Endothelial cell of umbilical vein (primary cell): ENCODE results near the gene RIMBP2. TPM values are rescaled to one million over a fixed set of nuclear protein-coding genes. Genes with fewer than 3 reads are reported as not detected.

ENCODE experiments used
- BruUV-seq: library from RNA; stranded (reverse); fragments of 400-500 nt; replicated peaks from 2 replicates; lab custom pipeline; 2021; lab: Mats Ljungman, UMichigan
- CTCF ChIA-PET: fragments of 300-600, 350-600 bp; sonication (Branson Sonifier 250); formaldehyde crosslinking; loops from one replicate; lab custom pipeline; 2021; ENCODE audit warnings: antibody characterized with exemption, inconsistent platforms; lab: Charles Lee
- POLR2A ChIA-PET: fragments of 300-600, 350-600 bp; sonication (Branson Sonifier 250); formaldehyde crosslinking; loops from one replicate; lab custom pipeline; 2021; ENCODE audit warnings: antibody characterized with exemption, inconsistent platforms; lab: Charles Lee
- DNase-seq: peaks from one replicate; pipeline ENCODE4 v3.0.0-alpha.2; 2011; ENCODE audit warnings: low read depth, low spot score
- FAIRE-seq: peaks from 2 replicates; lab custom pipeline; 2011; peaks lifted over from hg19 to GRCh38; lab: Jason Lieb, UNC
- H2AFZ ChIP-seq: 2 replicates; pipeline ENCODE4 v1.6.0; 2012; ENCODE audit warnings: low read depth, low read length, control low read depth, inconsistent platforms
- H3K27ac ChIP-seq: 2 replicates; pipeline ENCODE4 v1.5.1; 2011; ENCODE audit warnings: low read depth, mild to moderate bottlenecking, control low read depth, low read length, moderate library complexity; ENCODE audit not compliant: insufficient read depth
- H3K27me3 ChIP-seq, 2 experiments: 2 replicates each; pipeline versions ENCODE4 v1.6.0 to v1.6.1; 2011; ENCODE audit warnings: low read length in 2 of 2, mixed read lengths in 1 of 2; ENCODE audit not compliant: control insufficient read depth in 2 of 2, insufficient read depth in 2 of 2
- H3K36me3 ChIP-seq, 2 experiments: 2 replicates in 1 of 2; 3 replicates in 1 of 2; pipeline ENCODE4 v1.5.1; 2011; ENCODE audit warnings: low read length in 2 of 2, mild to moderate bottlenecking in 1 of 2, moderate library complexity in 1 of 2; ENCODE audit not compliant: control insufficient read depth in 2 of 2, insufficient read depth in 2 of 2; ENCODE audit errors: extremely low read depth in 1 of 2
- H3K4me1 ChIP-seq: 3 replicates; pipeline ENCODE4 v1.5.1; 2011; ENCODE audit warnings: mild to moderate bottlenecking, low read length; ENCODE audit not compliant: control insufficient read depth, insufficient read depth; ENCODE audit errors: extremely low read depth
- H3K4me2 ChIP-seq: 2 replicates; pipeline ENCODE4 v1.6.1; 2011; ENCODE audit warnings: low read length, control low read depth, mixed read lengths; ENCODE audit not compliant: insufficient read depth
- H3K4me3 ChIP-seq, 3 experiments: fragments of 200-600 bp in 1 of 3; sonication (generic), shearing (Covaris generic) in 1 of 3; replicated peaks in 1 of 3; 2 replicates each; pipeline ENCODE4 v1.5.1; 2011 to 2016; ENCODE audit warnings: control low read depth in 3 of 3, low read length in 3 of 3, mild to moderate bottlenecking in 2 of 3, inconsistent platforms in 1 of 3, low read depth in 1 of 3, moderate library complexity in 1 of 3; ENCODE audit not compliant: insufficient read depth in 1 of 3
- H3K79me2 ChIP-seq: 2 replicates; pipeline ENCODE4 v1.6.0; 2012; ENCODE audit warnings: low read length, inconsistent platforms; ENCODE audit not compliant: control insufficient read depth, insufficient read depth
- H3K9ac ChIP-seq: replicated peaks from 2 replicates; pipeline ENCODE3; 2011; ENCODE audit warnings: low read length, control low read depth; ENCODE audit not compliant: insufficient read depth; ENCODE audit errors: extremely low read depth
- H3K9me1 ChIP-seq: replicated peaks from 3 replicates; pipeline ENCODE4 v1.6.0; 2011; ENCODE audit warnings: mild to moderate bottlenecking, low read length; ENCODE audit not compliant: control insufficient read depth, insufficient read depth; ENCODE audit errors: extremely low read depth
- H3K9me3 ChIP-seq: replicated peaks from 2 replicates; pipeline ENCODE4 v1.5.1; 2012; ENCODE audit warnings: low read length, inconsistent platforms; ENCODE audit not compliant: control insufficient read depth, insufficient read depth
- H4K20me1 ChIP-seq: replicated peaks from 2 replicates; pipeline ENCODE3; 2011; ENCODE audit warnings: mild to moderate bottlenecking, low read length; ENCODE audit not compliant: control insufficient read depth, insufficient read depth; ENCODE audit errors: extremely low read depth
- CTCF ChIP-seq, 2 donors: IDR thresholded peaks; 1 replicate in 1 of 2; 2 replicates in 1 of 2; pipeline ENCODE4 v1.5.1; 2011; ENCODE audit warnings: low read length in 2 of 2, mild to moderate bottlenecking in 2 of 2, moderate library complexity in 2 of 2, control low read depth in 1 of 2, inconsistent platforms in 1 of 2, low read depth in 1 of 2; ENCODE audit not compliant: insufficient read depth in 1 of 2; ENCODE audit errors: extremely low read depth in 1 of 2
- EZH2 ChIP-seq: IDR thresholded peaks from 2 replicates; pipeline ENCODE4 v1.6.1; 2012; ENCODE audit warnings: borderline replicate concordance, low read depth, mild to moderate bottlenecking, moderate library complexity, low read length, inconsistent platforms; ENCODE audit not compliant: severe bottlenecking
- FOS ChIP-seq: IDR thresholded peaks from 2 replicates; pipeline ENCODE4 v1.6.1; 2011; ENCODE audit warnings: mild to moderate bottlenecking, low read length, moderate library complexity, borderline replicate concordance; ENCODE audit not compliant: insufficient read depth
- GATA2 ChIP-seq: IDR thresholded peaks from 2 replicates; pipeline ENCODE4 v1.7.0; 2011; ENCODE audit warnings: low read depth, mild to moderate bottlenecking, moderate library complexity, mixed read lengths, low read length; ENCODE audit not compliant: insufficient read length, insufficient read depth
- JUN ChIP-seq: IDR thresholded peaks from 2 replicates; pipeline ENCODE4 v1.6.1; 2011; ENCODE audit warnings: borderline replicate concordance, low read depth; ENCODE audit not compliant: insufficient read length, insufficient read depth
- MYC ChIP-seq: IDR thresholded peaks from one replicate; pipeline ENCODE4 v1.6.1; 2011; ENCODE audit warnings: mild to moderate bottlenecking, low read depth, low read length
- POLR2A ChIP-seq: IDR thresholded peaks from 2 replicates; pipeline ENCODE4 v1.6.1; 2012; ENCODE audit warnings: low read depth, mild to moderate bottlenecking, control low read depth, low read length
- POLR2AphosphoS5 ChIP-seq: IDR thresholded peaks from 2 replicates; pipeline ENCODE4 v1.6.1; 2012; ENCODE audit warnings: low read depth, mild to moderate bottlenecking, control low read depth, low read length, moderate library complexity; ENCODE audit not compliant: insufficient read depth
- dilution Hi-C: fragments of 300-500 bp; cut with MboI; formaldehyde crosslinking; loops from one replicate; pipeline ENCODE4 v1.15.0; 2019; ENCODE audit warnings: low sequenced_read_pairs; ENCODE audit not compliant: extremely low pct_ligation_motif_present
- intact Hi-C: fragments of 100-400 bp; cut with micrococcal nuclease; formaldehyde crosslinking; loops from one replicate; pipeline ENCODE4 v1.10.0; 2022
- polyA plus RNA-seq, 4 experiments: library from polyadenylated mRNA; depleted of rRNA in 3 of 4; stranded (reverse) in 3 of 4; unstranded in 1 of 4; fragments of >200 nt; gene quantifications; 2 replicates each; pipeline versions ENCODE4 v1.2.1 to v1.2.3, GENCODE V29; 2011 to 2012; ENCODE audit warnings: missing spikeins in 1 of 4
- total RNA-seq: library from RNA; stranded (reverse); gene quantifications from 2 replicates; pipeline ENCODE4 v1.2.3, GENCODE V29; 2021
- TF ChIP-seq, protein P1 (sequence below): IDR thresholded peaks from 2 replicates; pipeline ENCODE4 v1.6.1; 2011; ENCODE audit not compliant: insufficient read depth, insufficient read length

RIMBP2 gene
- total and polyA plus RNA-seq, 2 donors (not counting 3 experiments of a cell fraction or from before 2014, with no cell fraction given) = 0.04 TPM; not detected in 1

GRCh38 chr12:130490674-130491073 lies 225.4 kb downstream of the RIMBP2 start:
- intact Hi-C loops = no loop called here
- no peak overlapping the region for H3K9ac ChIP-seq
- no peaks in the 10 kb centered on the region for H4K20me1 ChIP-seq
- H3K4me2 ChIP-seq = no peak overlapping the region
- no peak overlapping the region for H3K4me3 ChIP-seq
- no peaks in the 10 kb centered on the region for H3K27me3 ChIP-seq
- H3K27ac ChIP-seq = no peak overlapping the region
- BruUV-seq = no TSS peak
- no peak for FAIRE-seq
- peaks cover 2% of the 10 kb centered on the region for H3K9me3 ChIP-seq
- ChIA-PET POLR2A (no interaction called here), CTCF (no interaction called here)
- DNase-seq = no peak
- H2AFZ ChIP-seq = no peak overlapping the region
- dilution Hi-C loops = no loop called here
- no peak for TF ChIP-seq EZH2
- TF ChIP-seq CTCF (IDR thresholded peaks at IDR 0.05; ENCODE audit: extremely low read depth in 1 of 2, insufficient read depth in 1 of 2, low read depth in 1 of 2, low read length in 2 of 2) = no peak
- no peak for TF ChIP-seq POLR2AphosphoS5
- no peak for TF ChIP-seq GATA2
- TF ChIP-seq JUN = no peak
- TF ChIP-seq, protein P1, sequence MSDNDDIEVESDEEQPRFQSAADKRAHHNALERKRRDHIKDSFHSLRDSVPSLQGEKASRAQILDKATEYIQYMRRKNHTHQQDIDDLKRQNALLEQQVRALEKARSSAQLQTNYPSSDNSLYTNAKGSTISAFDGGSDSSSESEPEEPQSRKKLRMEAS = no peak
- TF ChIP-seq POLR2A = no peak
- no peak for TF ChIP-seq MYC
- no peak for TF ChIP-seq FOS
- H3K9me1 ChIP-seq = no peaks in the 10 kb centered on the region
- H3K79me2 ChIP-seq = no peaks in the 10 kb centered on the region
- H3K36me3 ChIP-seq = no peaks in the 10 kb centered on the region
- H3K4me1 ChIP-seq = no peaks in the 10 kb centered on the region
